HG02840 (cell line): ENCODE measurements around the gene CPA1.

Source experiments
- ATAC-seq: cut with Tn5 transposase; IDR thresholded peaks from one replicate; pipeline ENCODE4 v1.9.1; 2021; ENCODE audit warnings: mild to moderate bottlenecking, moderate library complexity, moderate number of reproducible peaks; ENCODE audit not compliant: unreplicated experiment, low FRiP score

The CPA1 gene

GRCh38 chr7:130393841-130394411 lies 13.6 kb downstream of the CPA1 start:
- ATAC-seq, result no peak

GRCh38 chr7:130394421-130395195 lies 14.3 kb downstream of the CPA1 start:
- ATAC-seq, result no peak

DNA sequence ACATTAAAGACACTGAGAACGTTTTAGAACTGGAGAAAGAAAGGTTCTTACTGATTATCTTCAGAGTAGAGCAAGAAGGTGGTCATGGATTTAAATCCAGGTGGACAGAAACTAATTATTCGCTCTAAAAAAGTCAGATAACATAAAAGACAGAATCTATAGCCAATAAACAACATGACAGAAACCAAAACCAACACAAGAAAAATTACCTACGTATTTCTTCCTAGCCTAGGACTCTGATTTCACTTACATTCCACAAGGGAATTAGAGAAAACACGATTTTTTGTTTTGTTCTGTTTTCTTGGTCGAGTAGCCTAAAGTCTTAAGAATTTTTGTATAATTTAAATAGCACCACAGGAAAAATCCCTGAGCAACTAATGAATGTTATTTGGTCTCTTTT lies 15.1 kb downstream of the CPA1 start:
- no peak for ATAC-seq

DNA sequence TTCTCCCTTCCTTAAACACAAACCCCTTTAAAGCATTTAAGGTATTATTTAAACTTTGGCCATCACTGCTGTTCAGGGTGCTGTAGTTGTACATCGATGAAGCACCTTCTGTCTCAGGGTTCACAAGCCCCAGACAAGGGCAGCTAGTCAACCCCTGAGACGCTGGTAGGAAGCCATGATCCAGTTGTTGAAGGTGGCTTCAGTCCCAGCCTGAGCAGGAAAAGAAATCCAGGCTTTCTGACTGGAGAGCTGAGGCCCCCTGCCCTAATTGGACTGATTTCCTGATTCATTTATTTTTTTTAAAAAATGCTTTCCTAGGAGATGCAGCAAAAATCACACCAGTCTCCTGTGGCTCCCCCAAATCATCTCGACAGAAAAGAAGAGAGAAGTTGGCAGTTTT lies 15.8 kb downstream of the CPA1 start:
- ATAC-seq, result no peak

DNA sequence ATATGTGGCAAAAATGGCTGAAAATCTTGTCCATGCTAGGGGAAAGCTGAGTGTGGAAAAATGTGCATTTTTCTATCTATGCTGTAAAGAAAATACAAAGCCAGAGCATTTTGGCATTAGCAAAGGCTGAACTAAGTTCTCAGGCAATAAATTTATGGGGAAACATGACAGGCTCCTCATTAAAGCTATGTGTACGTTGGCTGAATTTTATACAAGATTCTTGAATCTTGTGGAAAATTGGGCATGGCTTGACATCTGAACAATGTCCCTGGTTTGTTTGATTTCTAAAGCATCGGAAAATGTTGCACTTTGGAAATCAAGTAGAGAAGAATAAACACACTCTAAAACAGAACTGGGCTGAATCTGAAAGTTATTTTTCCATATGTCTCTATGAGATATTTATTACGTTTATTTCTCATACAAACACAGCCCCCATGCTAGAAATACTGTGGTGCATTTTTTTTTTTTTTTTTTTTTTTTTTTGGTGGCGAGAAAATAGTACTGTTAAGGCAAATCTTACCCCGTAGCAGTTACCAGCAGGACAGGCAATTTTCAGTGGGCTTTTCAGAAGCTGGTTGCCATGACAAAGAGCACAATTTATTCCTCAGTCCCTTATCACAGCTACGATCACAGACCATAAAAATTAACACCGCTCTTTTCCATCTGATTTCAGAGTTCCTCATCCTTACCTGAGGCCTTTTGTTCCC lies 16.9 kb downstream of the CPA1 start:
- no peak for ATAC-seq

DNA sequence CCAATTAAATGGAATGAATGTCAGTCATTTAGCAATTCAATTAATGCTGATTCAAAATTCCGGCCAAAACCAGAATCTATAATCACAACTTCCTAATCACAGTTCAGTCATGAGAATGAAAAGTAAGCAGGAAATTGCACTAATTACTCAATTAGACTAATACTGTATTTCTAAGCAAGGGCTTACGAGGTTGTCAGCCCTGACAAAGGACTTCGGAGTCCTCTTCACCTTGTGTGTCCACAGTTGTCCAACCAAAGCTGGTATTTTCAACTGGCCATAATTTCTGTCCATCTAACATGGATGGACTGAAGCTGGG lies 17.4 kb downstream of the CPA1 start:
- no peak for ATAC-seq

- no peak for ATAC-seq
These were observed 18.3 kb downstream of the CPA1 start for GRCh38 chr7:130398526-130399090.

DNA sequence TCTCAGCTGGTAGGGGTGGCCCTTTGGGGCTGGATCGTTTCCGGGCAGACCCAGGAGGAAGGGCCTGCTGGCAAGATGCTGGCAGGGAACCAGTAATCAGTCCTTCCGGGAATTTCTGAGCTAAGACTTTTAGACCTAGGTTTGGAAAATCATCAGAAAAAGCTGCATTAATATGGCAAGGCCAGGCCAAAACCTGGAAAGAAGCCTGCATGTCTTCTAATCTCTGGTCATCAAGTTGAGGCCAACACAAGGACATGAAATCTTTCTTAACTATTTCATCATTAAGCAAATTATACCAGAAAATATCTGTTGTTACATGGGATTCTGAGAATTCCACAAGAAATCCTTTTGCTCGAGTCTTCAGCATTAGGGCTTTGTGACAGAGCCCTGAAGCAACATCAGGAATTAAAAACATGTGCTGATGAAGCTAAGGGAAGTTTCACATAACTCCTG lies 19.9 kb downstream of the CPA1 start:
- ATAC-seq, result no peak

GRCh38 chr7:130401101-130401500 lies 20.8 kb downstream of the CPA1 start:
- ATAC-seq, result no peak

GRCh38 chr7:130401578-130401977 lies 21.3 kb downstream of the CPA1 start:
- no peak for ATAC-seq

DNA sequence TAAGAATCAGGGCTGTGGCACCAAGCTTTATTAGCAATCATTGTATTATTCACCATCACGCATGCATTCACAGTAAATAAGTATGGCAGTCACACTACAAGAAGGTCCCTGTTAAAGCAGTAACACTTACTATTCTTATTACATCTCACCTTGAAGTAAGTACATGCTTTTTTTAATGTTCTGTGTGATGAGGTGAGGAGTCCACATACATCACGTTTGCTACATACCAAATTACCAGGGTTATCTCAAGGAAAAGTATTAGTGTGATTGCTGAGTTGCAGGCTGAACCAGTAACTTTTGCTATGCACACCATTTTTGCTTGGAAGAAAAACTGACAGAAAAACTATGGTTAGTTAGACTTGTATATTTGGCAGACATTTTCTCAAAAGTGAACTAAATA lies 24.7 kb downstream of the CPA1 start:
- ATAC-seq, result no peak

DNA sequence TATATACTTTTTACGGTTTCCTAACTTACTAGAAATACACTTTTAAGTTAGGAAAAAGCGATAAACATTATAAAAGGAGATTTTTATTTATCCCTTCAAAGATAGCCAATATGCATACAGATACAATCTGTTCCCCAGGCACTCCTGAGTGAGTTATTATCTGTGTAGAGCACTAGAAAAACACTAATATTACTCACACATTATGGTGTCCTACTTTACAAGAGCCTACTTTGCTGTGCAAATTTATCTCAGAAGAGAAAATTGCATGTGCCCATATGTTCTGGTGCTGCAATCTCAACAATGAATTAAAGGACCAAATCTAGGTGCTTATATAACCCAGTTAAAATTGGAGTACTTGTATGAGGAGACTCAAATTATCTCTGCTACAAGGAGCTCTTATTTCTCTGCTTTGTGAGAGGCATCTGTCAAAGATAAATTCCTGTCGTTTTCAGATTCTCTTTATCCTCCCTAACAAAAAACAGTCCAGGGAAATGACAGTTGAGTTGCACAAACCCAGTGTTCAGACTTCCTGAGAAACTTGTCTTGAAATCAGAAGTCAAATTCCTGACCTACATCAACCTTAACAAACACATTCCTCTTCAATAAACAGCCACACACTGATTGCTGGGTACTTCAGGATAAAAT lies 28.9 kb downstream of the CPA1 start:
- no peak for ATAC-seq

DNA sequence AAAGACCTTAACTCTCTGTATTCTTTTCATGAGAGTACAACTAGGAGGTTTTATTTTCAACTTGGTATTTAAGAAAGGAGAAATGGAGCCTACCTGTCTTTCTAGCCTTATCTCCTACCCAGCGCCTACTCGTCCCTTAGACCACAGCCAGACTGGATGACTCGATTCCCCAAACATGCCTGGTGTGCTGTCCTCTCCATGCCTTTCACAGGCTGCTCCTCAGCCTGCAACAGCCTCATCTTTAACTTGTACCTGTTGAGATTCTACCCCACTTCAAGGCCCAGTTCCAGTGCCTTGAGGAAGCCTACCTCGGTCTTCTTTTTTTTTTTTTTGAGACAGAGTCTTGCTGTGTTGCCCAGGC lies 29.4 kb downstream of the CPA1 start:
- no peak for ATAC-seq

DNA sequence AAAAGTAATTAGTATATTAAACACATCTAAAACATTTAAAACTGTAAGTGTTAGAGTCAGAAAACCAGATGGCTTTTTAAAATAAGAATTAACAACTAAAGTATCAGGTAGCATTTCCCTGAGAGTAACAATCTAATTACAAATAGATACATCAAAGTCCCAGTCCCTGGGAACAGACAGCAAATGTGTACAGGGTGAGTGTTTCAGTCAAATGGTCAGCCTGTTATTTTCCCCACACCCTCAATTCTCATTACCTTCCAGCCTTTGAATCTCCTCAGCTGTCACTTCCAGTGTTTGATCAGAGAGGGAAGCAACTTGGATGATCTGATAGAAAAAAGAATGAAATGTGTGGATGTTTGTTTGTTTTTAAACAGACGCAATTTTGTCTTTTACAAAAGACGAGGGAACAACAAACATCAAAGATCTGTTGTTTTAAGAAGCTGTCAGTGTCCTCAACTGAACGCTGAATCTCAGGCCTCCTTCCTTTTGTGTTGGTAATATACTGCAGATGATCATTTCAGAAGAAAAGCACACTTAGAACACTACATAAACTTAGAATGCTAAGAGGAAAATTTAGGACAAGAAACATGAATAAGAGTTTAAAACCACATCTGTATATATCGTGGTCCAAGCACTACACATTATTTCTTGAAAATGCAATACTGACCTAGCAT lies 30.7 kb downstream of the CPA1 start:
- ATAC-seq, result no peak

- no peak for ATAC-seq
These were observed 32.9 kb downstream of the CPA1 start for GRCh38 chr7:130413201-130413600.

DNA sequence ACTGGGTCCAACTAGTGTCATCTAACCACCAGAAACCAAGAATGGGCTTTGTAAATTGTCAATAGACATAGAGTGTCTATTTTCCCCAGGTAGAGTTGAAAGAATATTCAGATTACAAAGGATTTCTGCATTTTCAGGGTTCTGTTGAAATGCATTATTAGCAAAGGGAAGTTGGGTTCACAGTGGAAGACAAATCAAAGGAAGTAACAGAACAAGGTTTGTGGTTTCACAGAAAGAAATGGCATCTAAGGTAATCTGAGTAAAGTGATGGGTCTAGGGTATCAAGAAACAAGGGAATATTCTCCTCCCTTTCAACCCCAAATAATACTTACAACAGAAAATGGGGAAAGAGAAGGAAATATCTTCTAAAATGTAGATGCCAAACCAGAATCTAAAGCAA lies 34.7 kb downstream of the CPA1 start:
- ATAC-seq, result no peak

- no peak for ATAC-seq
These were observed 36.9 kb downstream of the CPA1 start for GRCh38 chr7:130417213-130417612.

- ATAC-seq, result no peak
These were observed 38.0 kb downstream of the CPA1 start for GRCh38 chr7:130418306-130418705.

DNA sequence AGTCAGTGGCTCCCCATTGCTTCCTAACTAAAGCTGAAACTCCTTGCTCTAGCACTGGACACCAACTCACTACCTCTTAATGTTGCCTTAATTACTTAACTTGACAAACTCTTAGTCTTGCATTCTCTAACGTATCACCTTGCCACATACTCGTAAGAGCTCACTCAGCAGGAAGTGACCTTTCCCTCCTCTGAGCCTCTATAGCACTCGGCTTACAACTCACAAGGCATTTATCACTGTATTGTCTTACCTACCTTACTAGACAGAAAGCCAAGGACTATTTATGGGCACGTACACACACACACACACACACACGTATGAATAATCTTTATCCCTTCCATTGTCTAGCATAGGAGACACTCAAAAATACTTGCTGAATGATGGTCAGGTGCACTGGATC lies 39.4 kb downstream of the CPA1 start:
- no peak for ATAC-seq

DNA sequence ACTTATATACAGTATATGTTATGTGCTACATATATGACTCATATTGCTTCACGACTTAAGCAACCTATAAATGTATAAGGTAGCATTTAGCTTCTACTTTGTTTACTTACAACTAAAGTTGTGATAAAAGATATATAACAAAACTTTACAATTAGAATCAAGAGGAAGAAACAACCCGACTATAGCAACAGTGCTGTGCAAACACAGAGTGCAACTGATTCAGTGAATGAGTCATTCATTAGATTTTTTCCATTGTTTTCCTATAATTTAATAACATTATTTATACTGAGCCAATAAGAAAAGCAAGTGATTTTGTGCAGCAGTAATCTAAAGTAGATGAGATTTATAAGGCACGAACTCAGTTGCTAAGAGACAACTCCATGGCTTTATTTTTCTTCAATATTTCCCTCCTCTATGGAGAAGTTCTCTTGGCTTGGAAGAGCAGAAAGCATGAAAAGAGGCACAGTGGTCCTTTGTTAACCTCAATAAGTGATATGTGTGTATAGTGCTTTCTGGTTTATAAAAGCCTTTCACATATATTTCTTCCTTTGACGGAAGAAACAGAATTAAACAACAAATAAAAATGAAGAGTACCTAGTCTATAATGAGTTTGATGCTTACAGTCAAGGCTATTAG lies 40.8 kb downstream of the CPA1 start:
- no peak for ATAC-seq
